HCT116 (cell line): ENCODE data around the gene LRATD1. TPM values are rescaled to one million over a fixed set of nuclear protein-coding genes. Genes with fewer than 3 reads are reported as not detected.

Source experiments
- ATAC-seq: fragments of 200-7000 bp; cut with Tn5 transposase; 2 replicates; pipeline ENCODE4 v1.9.1; 2020; ENCODE audit warnings: mild to moderate bottlenecking, moderate library complexity
- BruUV-seq: library from RNA; stranded (reverse); fragments of 400-500 nt; replicated peaks from 2 replicates; lab custom pipeline; 2021; lab: Mats Ljungman, UMichigan
- CTCF ChIA-PET: fragments of 300-600 bp; sonication (Branson Sonifier 250); formaldehyde crosslinking; loops from one replicate; lab custom pipeline; 2021; ENCODE audit warnings: antibody characterized with exemption; lab: Charles Lee
- POLR2A ChIA-PET: fragments of 300-600, 350-600 bp; sonication (Branson Sonifier 250); formaldehyde crosslinking; loops from one replicate; lab custom pipeline; 2021; ENCODE audit warnings: antibody characterized with exemption; lab: Charles Lee
- RAD21 ChIA-PET, 2 experiments: fragments of 300-600 bp; sonication (Branson Sonifier 250); formaldehyde crosslinking; loops; one replicate each; lab custom pipeline; 2023; ENCODE audit warnings: low total read pairs in 2 of 2; ENCODE audit not compliant: uncharacterized antibody in 2 of 2, unreplicated experiment in 2 of 2, low non-redundant PET in 1 of 2; lab: Charles Lee
- DNase-seq: peaks from one replicate; pipeline ENCODE4 v3.0.0-alpha.2; 2010; ENCODE audit warnings: low read depth, low spot score
- H2AFZ ChIP-seq: fragments of 200-600 bp; shearing (Covaris generic), sonication (generic); 2 replicates; pipeline ENCODE4 v1.6.1; 2017; ENCODE audit warnings: low read depth, mixed run types, mixed read lengths, antibody characterized with exemption, low read length; ENCODE audit not compliant: poor library complexity, severe bottlenecking
- H3K27ac ChIP-seq: 2 replicates; pipeline ENCODE4 v1.5.1; 2012; ENCODE audit warnings: low read depth, low read length
- H3K27me3 ChIP-seq: fragments of 200-600 bp; sonication (generic); 2 replicates; pipeline ENCODE4 v1.6.1; 2016; ENCODE audit warnings: mixed run types, low read length, mixed read lengths; ENCODE audit not compliant: insufficient read depth
- H3K36me3 ChIP-seq, 2 experiments: fragments of 200-500 bp in 1 of 2; fragments of 200-600 bp in 1 of 2; sonication (Bioruptor generic) in 1 of 2; sonication (generic) in 1 of 2; 2 replicates each; pipeline versions ENCODE4 v1.5.1 to v1.6.1; 2014 to 2016; ENCODE audit warnings: low read length in 2 of 2, inconsistent platforms in 1 of 2, mixed read lengths in 1 of 2, mixed run types in 1 of 2; ENCODE audit not compliant: insufficient read depth in 2 of 2, control insufficient read depth in 1 of 2
- H3K4me1 ChIP-seq, 2 experiments: fragments of 200-600 bp in 1 of 2; sonication (generic) in 1 of 2; 2 replicates each; pipeline versions ENCODE4 v1.5.1 to v1.6.1; 2012 to 2017; ENCODE audit warnings: low read length in 2 of 2, inconsistent platforms in 1 of 2, mild to moderate bottlenecking in 1 of 2, mixed read lengths in 1 of 2, mixed run types in 1 of 2, moderate library complexity in 1 of 2; ENCODE audit not compliant: insufficient read depth in 2 of 2, control insufficient read depth in 1 of 2
- H3K4me2 ChIP-seq: fragments of 200-600 bp; sonication (generic); 2 replicates; pipeline ENCODE4 v1.6.1; 2017; ENCODE audit warnings: mixed run types, low read length, mixed read lengths
- H3K4me3 ChIP-seq, 2 experiments: fragments of 200-600 bp in 1 of 2; sonication (generic) in 1 of 2; replicated peaks in 1 of 2; 2 replicates each; pipeline ENCODE4 v1.5.1; 2011 to 2016; ENCODE audit warnings: low read length in 2 of 2, control low read depth in 1 of 2, low read depth in 1 of 2, mild to moderate bottlenecking in 1 of 2, mixed read lengths in 1 of 2, mixed run types in 1 of 2
- H3K79me2 ChIP-seq: fragments of 200-600 bp; sonication (generic); 2 replicates; pipeline ENCODE4 v1.6.1; 2017; ENCODE audit warnings: mild to moderate bottlenecking, mixed run types, low read length, moderate library complexity, mixed read lengths; ENCODE audit not compliant: insufficient read depth
- H3K9ac ChIP-seq: fragments of 200-600 bp; sonication (generic); 2 replicates; pipeline ENCODE4 v1.6.1; 2016; ENCODE audit warnings: low read length, mixed read lengths
- H3K9me2 ChIP-seq: fragments of 200-600 bp; sonication (generic), shearing (Covaris generic); 2 replicates; pipeline ENCODE4 v1.6.1; 2017; ENCODE audit warnings: mixed run types, mild to moderate bottlenecking, moderate library complexity; ENCODE audit not compliant: insufficient read depth
- H3K9me3 ChIP-seq, 2 experiments: fragments of 200-500 bp in 1 of 2; fragments of 200-600 bp in 1 of 2; sonication (Bioruptor generic) in 1 of 2; sonication (generic) in 1 of 2; 2 replicates each; pipeline ENCODE4 v1.6.1; 2014 to 2017; ENCODE audit warnings: low read length in 2 of 2, mixed read lengths in 2 of 2, inconsistent platforms in 1 of 2, low read depth in 1 of 2, mild to moderate bottlenecking in 1 of 2, mixed run types in 1 of 2, moderate library complexity in 1 of 2; ENCODE audit not compliant: control insufficient read depth in 1 of 2, insufficient read depth in 1 of 2
- H4K20me1 ChIP-seq: fragments of 200-600 bp; sonication (generic), shearing (Covaris generic); 2 replicates; pipeline ENCODE4 v1.6.1; 2017; ENCODE audit warnings: mixed run types, mild to moderate bottlenecking, moderate library complexity; ENCODE audit not compliant: insufficient read depth
- CBX3 ChIP-seq: IDR thresholded peaks from 2 replicates; pipeline ENCODE4 v1.6.1; 2012; ENCODE audit warnings: low read depth
- CEBPB ChIP-seq: IDR thresholded peaks from 2 replicates; pipeline ENCODE4 v1.6.1; 2012; ENCODE audit warnings: low read depth
- ELF1 ChIP-seq: IDR thresholded peaks from 2 replicates; pipeline ENCODE4 v1.6.1; 2012; ENCODE audit warnings: low read depth, borderline replicate concordance
- EZH2 ChIP-seq: fragments of 200-600 bp; sonication (generic); IDR thresholded peaks from 2 replicates; pipeline ENCODE4 v1.6.1; 2017; ENCODE audit warnings: antibody characterized with exemption, mixed run types
- EZH2phosphoT487 ChIP-seq: fragments of 200-600 bp; IDR thresholded peaks from 2 replicates; pipeline ENCODE4 v1.6.1; 2018; ENCODE audit warnings: antibody characterized with exemption, borderline replicate concordance
- FOSL1 ChIP-seq: IDR thresholded peaks from 2 replicates; pipeline ENCODE4 v1.6.1; 2012; ENCODE audit warnings: low read depth
- JUND ChIP-seq: IDR thresholded peaks from 2 replicates; pipeline ENCODE4 v1.6.1; 2012
- POLR2A ChIP-seq: IDR thresholded peaks from 2 replicates; pipeline ENCODE4 v1.7.0; 2011; ENCODE audit warnings: borderline replicate concordance; ENCODE audit not compliant: insufficient read depth, insufficient read length; ENCODE audit errors: extremely low read depth
- RAD21 ChIP-seq: IDR thresholded peaks from 2 replicates; pipeline ENCODE4 v1.6.1; 2012; ENCODE audit warnings: low read depth, mild to moderate bottlenecking
- SIN3A ChIP-seq: IDR thresholded peaks from 2 replicates; pipeline ENCODE4 v1.6.1; 2012; ENCODE audit warnings: low read depth
- SP1 ChIP-seq: IDR thresholded peaks from 2 replicates; pipeline ENCODE4 v1.6.1; 2012; ENCODE audit warnings: low read depth
- SRF ChIP-seq: IDR thresholded peaks from 2 replicates; pipeline ENCODE4 v1.6.1; 2012; ENCODE audit warnings: low read depth
- YY1 ChIP-seq: IDR thresholded peaks from 2 replicates; pipeline ENCODE4 v1.6.1; 2011; ENCODE audit warnings: low read length, low read depth, moderate library complexity, mild to moderate bottlenecking; ENCODE audit not compliant: insufficient replicate concordance; ENCODE audit errors: extremely low read depth
- ZBTB33 ChIP-seq: IDR thresholded peaks from 2 replicates; pipeline ENCODE4 v1.6.1; 2011; ENCODE audit warnings: mild to moderate bottlenecking, low read length, moderate library complexity; ENCODE audit not compliant: insufficient replicate concordance; ENCODE audit errors: extremely low read depth
- intact Hi-C: fragments of 100-400 bp; cut with micrococcal nuclease; formaldehyde crosslinking; loops from 2 replicates; pipeline ENCODE4 v1.10.0; 2022
- total RNA-seq: library from RNA; stranded (reverse); gene quantifications from one replicate; pipeline ENCODE4 v1.2.1, GENCODE V29; 2021; ENCODE audit not compliant: unreplicated experiment
- TF ChIP-seq, protein P1 (sequence below): IDR thresholded peaks from 2 replicates; pipeline ENCODE4 v1.6.1; 2012
- TF ChIP-seq, protein P2 (sequence below): IDR thresholded peaks from 2 replicates; pipeline ENCODE4 v1.6.1; 2012
- TF ChIP-seq, protein P3 (sequence below): IDR thresholded peaks from 2 replicates; pipeline ENCODE4 v1.6.1; 2012; ENCODE audit warnings: low read depth

LRATD1 gene
- total RNA-seq, 1 experiment from 2014 or later = 0.07 TPM

GRCh38 chr2:14601156-14601770 is 31.3 kb upstream of the LRATD1 start:
- H3K36me3 ChIP-seq = no peaks in the 10 kb centered on the region
- H3K4me2 ChIP-seq = no peak overlapping the region
- TF ChIP-seq EZH2 = no peak
- TF ChIP-seq FOSL1 = no peak
- intact Hi-C loops = no loop called here
- H3K4me1 ChIP-seq = no peaks in the 10 kb centered on the region
- H3K9me2 ChIP-seq = no peaks in the 10 kb centered on the region
- no peak overlapping the region for H3K9ac ChIP-seq
- no peaks in the 10 kb centered on the region for H3K79me2 ChIP-seq
- no peak overlapping the region for H2AFZ ChIP-seq
- H3K9me3 ChIP-seq = peaks cover 0 to 10% of the 10 kb centered on the region in 2 experiments; a peak in 2 of 4 replicates
- POLR2A ChIA-PET = no interaction called here
- DNase-seq (no peak), ATAC-seq (no peak)
- no peak overlapping the region for H3K4me3 ChIP-seq
- no peaks in the 10 kb centered on the region for H3K27me3 ChIP-seq
- CTCF ChIA-PET = no interaction called here
- H3K27ac ChIP-seq = no peak overlapping the region
- no TSS peak for BruUV-seq
- RAD21 ChIA-PET = no interaction called here
- H4K20me1 ChIP-seq = no peaks in the 10 kb centered on the region

GRCh38 chr2:14602309-14602708 is 30.2 kb upstream of the LRATD1 start:
- H3K4me1 ChIP-seq = no peaks in the 10 kb centered on the region
- ATAC-seq = no peak
- H4K20me1 ChIP-seq = no peaks in the 10 kb centered on the region
- POLR2A ChIA-PET = no interaction called here
- peaks cover 0 to 14% of the 10 kb centered on the region in 2 experiments; a peak in 2 of 4 replicates for H3K9me3 ChIP-seq
- intact Hi-C loops = no loop called here
- BruUV-seq = no TSS peak
- no peaks in the 10 kb centered on the region for H3K36me3 ChIP-seq
- no peaks in the 10 kb centered on the region for H3K9me2 ChIP-seq
- DNase-seq = no peak
- TF ChIP-seq, protein P1, sequence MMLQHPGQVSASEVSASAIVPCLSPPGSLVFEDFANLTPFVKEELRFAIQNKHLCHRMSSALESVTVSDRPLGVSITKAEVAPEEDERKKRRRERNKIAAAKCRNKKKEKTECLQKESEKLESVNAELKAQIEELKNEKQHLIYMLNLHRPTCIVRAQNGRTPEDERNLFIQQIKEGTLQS = no peak
- TF ChIP-seq CBX3 (no peak), SP1 (no peak), CEBPB (no peak), POLR2A (no peak), JUND (no peak), ELF1 (no peak), ZBTB33 (no peak), YY1 (no peak), RAD21 (no peak), EZH2phosphoT487 (no peak), SIN3A (no peak), SRF (no peak)
- TF ChIP-seq, protein P2, sequence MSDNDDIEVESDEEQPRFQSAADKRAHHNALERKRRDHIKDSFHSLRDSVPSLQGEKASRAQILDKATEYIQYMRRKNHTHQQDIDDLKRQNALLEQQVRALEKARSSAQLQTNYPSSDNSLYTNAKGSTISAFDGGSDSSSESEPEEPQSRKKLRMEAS = no peak
- TF ChIP-seq, protein P3, sequence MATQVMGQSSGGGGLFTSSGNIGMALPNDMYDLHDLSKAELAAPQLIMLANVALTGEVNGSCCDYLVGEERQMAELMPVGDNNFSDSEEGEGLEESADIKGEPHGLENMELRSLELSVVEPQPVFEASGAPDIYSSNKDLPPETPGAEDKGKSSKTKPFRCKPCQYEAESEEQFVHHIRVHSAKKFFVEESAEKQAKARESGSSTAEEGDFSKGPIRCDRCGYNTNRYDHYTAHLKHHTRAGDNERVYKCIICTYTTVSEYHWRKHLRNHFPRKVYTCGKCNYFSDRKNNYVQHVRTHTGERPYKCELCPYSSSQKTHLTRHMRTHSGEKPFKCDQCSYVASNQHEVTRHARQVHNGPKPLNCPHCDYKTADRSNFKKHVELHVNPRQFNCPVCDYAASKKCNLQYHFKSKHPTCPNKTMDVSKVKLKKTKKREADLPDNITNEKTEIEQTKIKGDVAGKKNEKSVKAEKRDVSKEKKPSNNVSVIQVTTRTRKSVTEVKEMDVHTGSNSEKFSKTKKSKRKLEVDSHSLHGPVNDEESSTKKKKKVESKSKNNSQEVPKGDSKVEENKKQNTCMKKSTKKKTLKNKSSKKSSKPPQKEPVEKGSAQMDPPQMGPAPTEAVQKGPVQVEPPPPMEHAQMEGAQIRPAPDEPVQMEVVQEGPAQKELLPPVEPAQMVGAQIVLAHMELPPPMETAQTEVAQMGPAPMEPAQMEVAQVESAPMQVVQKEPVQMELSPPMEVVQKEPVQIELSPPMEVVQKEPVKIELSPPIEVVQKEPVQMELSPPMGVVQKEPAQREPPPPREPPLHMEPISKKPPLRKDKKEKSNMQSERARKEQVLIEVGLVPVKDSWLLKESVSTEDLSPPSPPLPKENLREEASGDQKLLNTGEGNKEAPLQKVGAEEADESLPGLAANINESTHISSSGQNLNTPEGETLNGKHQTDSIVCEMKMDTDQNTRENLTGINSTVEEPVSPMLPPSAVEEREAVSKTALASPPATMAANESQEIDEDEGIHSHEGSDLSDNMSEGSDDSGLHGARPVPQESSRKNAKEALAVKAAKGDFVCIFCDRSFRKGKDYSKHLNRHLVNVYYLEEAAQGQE = no peak
- TF ChIP-seq, all 23 proteins: peak for 0
- RAD21 ChIA-PET = no interaction called here
- Histone ChIP-seq H3K4me3 (no peak overlapping the region), H3K27ac (no peak overlapping the region), H3K9ac (no peak overlapping the region), H3K79me2 (no peaks in the 10 kb centered on the region), H3K27me3 (no peaks in the 10 kb centered on the region), H3K4me2 (no peak overlapping the region), H2AFZ (no peak overlapping the region)
- CTCF ChIA-PET = no interaction called here
